ENCODE results near the gene GTF3A. TPM values are rescaled to one million over a fixed set of nuclear protein-coding genes. Genes with fewer than 3 reads are reported as not detected.

The GTF3A gene
- total and polyA plus RNA-seq, 9 of the 15 experiments (the other 6 are each of a cell fraction or from before 2014, with no cell fraction given), result 47.5 to 303 (median 174) TPM

DNA sequence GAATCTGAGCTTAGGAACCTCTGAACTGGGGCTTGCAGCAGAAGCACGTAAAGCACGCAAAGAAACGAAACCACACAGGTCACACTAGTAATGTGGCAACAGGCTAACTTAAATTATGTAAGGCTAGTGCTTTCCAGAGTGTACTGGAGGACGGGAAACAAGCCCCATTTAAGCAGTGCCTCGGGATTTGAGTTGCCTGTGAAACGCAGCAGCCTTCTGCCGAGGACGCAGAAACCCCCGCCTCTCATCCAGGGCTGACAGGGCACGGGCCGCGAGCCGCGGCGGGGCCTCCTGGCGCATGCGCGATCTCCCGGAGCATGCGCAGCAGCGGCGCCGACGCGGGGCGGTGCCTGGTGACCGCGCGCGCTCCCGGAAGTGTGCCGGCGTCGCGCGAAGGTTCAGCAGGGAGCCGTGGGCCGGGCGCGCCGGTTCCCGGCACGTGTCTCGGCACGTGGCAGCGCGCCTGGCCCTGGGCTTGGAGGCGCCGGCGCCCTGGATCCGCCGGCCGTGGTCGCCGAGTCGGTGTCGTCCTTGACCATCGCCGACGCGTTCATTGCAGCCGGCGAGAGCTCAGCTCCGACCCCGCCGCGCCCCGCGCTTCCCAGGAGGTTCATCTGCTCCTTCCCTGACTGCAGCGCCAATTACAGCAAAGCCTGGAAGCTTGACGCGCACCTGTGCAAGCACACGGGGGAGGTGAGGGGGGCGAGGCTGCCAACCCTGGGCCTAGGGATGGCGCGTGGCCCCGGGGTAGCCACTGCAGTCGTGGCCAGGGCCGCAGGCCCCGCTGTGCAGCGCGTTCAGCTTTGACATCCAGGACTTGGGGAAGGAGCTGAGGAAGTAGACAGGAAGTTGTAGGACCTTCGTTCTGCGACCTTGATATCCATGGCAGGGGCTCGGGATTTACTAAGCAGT lies at the start of gene GTF3A (continued):
- TF ChIP-seq, protein P1, sequence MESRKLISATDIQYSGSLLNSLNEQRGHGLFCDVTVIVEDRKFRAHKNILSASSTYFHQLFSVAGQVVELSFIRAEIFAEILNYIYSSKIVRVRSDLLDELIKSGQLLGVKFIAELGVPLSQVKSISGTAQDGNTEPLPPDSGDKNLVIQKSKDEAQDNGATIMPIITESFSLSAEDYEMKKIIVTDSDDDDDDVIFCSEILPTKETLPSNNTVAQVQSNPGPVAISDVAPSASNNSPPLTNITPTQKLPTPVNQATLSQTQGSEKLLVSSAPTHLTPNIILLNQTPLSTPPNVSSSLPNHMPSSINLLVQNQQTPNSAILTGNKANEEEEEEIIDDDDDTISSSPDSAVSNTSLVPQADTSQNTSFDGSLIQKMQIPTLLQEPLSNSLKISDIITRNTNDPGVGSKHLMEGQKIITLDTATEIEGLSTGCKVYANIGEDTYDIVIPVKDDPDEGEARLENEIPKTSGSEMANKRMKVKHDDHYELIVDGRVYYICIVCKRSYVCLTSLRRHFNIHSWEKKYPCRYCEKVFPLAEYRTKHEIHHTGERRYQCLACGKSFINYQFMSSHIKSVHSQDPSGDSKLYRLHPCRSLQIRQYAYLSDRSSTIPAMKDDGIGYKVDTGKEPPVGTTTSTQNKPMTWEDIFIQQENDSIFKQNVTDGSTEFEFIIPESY (CRISPR knock-in tag; IDR thresholded peaks at IDR 0.05), result peak; percentile 78; the same call in 1 of the 2 replicates
- TF ChIP-seq SLC30A9 (CRISPR knock-in tag; IDR thresholded peaks at IDR 0.05) (0 out of 2 replicates have a peak, but pooled peaks have one; percentile 25), MAX (CRISPR knock-in tag; IDR thresholded peaks at IDR 0.05) (peak; percentile 95), POLR2B (IDR thresholded peaks at IDR 0.05; ENCODE audit: low read depth, partially characterized antibody) (peak; percentile 68), ZNF696 (CRISPR knock-in tag; conservative IDR thresholded peaks at IDR 0.05) (no peak), ETV6 (IDR thresholded peaks at IDR 0.05; ENCODE audit: borderline replicate concordance in 1 of 2, low read depth in 2 of 2, low read length in 1 of 2) (0 out of 4 replicates have a peak, but pooled peaks of 1 of the 2 experiments have one; percentile 45), ETV6 (CRISPR knock-in tag; IDR thresholded peaks at IDR 0.05; ENCODE audit: borderline replicate concordance) (no peak; the same call in 1 of the 2 replicates), CXXC5 (CRISPR knock-in tag; IDR thresholded peaks at IDR 0.05) (peak; percentile 94), ZNF778 (CRISPR knock-in tag; IDR thresholded peaks at IDR 0.05) (no peak)
- TF ChIP-seq, protein P2, sequence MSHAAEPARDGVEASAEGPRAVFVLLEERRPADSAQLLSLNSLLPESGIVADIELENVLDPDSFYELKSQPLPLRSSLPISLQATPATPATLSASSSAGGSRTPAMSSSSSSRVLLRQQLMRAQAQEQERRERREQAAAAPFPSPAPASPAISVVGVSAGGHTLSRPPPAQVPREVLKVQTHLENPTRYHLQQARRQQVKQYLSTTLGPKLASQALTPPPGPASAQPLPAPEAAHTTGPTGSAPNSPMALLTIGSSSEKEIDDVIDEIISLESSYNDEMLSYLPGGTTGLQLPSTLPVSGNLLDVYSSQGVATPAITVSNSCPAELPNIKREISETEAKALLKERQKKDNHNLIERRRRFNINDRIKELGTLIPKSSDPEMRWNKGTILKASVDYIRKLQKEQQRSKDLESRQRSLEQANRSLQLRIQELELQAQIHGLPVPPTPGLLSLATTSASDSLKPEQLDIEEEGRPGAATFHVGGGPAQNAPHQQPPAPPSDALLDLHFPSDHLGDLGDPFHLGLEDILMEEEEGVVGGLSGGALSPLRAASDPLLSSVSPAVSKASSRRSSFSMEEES (CRISPR knock-in tag; IDR thresholded peaks at IDR 0.05), result no peak
- TF ChIP-seq, protein P3, sequence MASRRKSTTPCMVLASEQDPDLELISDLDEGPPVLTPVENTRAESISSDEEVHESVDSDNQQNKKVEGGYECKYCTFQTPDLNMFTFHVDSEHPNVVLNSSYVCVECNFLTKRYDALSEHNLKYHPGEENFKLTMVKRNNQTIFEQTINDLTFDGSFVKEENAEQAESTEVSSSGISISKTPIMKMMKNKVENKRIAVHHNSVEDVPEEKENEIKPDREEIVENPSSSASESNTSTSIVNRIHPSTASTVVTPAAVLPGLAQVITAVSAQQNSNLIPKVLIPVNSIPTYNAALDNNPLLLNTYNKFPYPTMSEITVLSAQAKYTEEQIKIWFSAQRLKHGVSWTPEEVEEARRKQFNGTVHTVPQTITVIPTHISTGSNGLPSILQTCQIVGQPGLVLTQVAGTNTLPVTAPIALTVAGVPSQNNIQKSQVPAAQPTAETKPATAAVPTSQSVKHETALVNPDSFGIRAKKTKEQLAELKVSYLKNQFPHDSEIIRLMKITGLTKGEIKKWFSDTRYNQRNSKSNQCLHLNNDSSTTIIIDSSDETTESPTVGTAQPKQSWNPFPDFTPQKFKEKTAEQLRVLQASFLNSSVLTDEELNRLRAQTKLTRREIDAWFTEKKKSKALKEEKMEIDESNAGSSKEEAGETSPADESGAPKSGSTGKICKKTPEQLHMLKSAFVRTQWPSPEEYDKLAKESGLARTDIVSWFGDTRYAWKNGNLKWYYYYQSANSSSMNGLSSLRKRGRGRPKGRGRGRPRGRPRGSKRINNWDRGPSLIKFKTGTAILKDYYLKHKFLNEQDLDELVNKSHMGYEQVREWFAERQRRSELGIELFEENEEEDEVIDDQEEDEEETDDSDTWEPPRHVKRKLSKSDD (conservative IDR thresholded peaks at IDR 0.05; ENCODE audit: low read length), result no peak
- TF ChIP-seq, protein P4, sequence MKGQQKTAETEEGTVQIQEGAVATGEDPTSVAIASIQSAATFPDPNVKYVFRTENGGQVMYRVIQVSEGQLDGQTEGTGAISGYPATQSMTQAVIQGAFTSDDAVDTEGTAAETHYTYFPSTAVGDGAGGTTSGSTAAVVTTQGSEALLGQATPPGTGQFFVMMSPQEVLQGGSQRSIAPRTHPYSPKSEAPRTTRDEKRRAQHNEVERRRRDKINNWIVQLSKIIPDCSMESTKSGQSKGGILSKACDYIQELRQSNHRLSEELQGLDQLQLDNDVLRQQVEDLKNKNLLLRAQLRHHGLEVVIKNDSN (CRISPR knock-in tag; IDR thresholded peaks at IDR 0.05), result peak; percentile 40; the same call in 1 of the 2 replicates
- TF ChIP-seq, protein P5, sequence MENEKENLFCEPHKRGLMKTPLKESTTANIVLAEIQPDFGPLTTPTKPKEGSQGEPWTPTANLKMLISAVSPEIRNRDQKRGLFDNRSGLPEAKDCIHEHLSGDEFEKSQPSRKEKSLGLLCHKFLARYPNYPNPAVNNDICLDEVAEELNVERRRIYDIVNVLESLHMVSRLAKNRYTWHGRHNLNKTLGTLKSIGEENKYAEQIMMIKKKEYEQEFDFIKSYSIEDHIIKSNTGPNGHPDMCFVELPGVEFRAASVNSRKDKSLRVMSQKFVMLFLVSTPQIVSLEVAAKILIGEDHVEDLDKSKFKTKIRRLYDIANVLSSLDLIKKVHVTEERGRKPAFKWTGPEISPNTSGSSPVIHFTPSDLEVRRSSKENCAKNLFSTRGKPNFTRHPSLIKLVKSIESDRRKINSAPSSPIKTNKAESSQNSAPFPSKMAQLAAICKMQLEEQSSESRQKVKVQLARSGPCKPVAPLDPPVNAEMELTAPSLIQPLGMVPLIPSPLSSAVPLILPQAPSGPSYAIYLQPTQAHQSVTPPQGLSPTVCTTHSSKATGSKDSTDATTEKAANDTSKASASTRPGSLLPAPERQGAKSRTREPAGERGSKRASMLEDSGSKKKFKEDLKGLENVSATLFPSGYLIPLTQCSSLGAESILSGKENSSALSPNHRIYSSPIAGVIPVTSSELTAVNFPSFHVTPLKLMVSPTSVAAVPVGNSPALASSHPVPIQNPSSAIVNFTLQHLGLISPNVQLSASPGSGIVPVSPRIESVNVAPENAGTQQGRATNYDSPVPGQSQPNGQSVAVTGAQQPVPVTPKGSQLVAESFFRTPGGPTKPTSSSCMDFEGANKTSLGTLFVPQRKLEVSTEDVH (IDR thresholded peaks at IDR 0.05; ENCODE audit: low read depth, partially characterized antibody), result no peak

Measured in K562 (cell line).